ENCODE results near the gene AOPEP.
"Not testable (repeated sequence)": the region's sequence is repeated elsewhere in the genome, so short reads cannot be mapped to it uniquely, and the experiment has no call there.

Gene AOPEP

DNA sequence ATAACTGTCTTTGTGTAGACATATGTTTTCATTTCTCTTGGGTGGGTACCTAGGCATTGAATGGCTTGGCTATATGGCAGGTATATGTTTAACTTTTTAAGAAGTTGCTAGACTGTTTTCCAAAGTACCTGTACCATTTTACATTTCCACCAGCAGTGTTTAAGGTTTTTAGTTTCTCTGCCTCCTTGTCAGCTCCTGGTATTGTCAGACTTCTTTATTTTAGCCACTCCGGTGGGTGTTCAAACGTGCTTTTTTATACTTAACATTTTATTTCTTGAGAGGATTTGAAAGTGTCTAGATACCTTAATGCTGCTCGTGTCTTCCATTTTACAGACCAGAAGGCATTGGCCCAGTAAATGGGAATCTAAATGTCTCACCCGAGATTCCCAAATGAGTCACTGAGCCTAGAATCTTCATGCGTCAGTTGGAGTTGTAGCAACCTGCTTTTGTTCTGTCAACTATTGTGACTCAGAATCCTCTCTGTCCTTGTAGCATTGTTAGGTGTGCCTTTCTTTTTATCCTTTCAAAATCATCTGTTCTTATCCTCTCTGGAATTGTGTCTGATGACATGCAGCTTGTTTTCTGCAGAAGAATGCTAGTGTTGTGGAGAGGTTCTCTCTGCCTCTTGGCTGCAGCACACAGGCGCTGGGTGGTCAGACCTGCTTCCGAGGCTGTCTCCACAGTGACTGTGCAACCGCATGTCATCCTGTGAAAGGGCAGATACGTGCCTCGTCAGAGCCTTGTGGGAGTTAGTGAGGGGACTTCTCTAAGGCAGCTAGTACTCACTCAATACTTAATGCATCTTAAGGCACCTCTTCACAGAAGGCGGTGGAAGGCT, 291.8 kb downstream of the AOPEP start:
- no peak for DNase-seq (ENCODE audit: low read depth)

DNA sequence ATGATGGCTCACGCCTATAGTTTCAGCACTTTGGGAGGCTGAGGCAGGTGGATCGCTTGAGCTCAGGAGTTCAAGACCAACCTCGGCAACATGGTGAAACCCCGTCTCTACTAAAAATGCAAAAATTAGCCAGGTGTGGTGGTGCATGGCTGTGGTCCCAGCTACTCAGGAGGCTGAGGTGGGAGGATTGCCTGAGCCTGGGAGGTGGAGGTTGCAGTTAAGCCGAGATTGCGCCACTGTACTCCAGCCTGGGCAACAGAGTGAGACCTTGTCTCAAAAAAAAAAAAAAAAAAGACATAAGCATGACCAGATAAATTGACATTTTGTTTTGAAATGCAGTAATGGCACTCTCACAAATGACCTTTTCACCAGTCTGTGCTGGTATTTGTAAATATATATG, 294.1 kb downstream of the AOPEP start:
- not testable (repeated sequence) for DNase-seq (ENCODE audit: low read depth)

DNA sequence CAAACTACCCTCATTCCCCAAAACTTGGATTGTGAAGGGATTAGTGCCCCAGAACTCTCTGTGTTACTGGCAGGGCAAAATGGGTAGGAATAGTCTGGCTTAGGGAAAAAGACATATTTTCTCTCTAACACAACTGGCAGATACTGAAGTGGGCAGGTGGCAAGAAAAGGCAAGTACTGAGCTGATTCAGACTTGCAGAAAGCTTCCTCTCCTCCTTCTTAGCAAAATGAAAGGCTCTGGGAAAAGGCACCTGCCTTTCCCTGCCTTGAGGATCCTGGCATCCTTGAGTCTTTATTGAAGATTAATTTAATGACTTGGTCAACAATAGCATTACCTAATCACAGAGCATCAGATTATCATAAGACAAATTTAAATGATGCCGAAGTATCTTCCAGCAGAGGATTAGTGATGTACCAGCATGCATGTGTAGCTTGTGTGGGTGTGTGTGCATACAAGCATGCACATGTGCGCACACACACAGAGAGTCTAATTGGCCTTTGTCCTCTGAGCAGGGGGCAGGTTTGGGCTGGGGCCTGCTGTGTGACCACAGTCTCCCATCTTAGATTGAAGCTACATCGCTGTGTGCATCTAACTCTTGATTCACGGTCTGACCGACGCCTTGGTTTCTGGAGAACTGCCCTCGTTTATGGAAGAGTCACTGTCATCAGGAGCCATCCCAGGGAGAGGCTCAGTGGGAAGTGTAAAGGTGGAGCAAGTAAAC, 294.8 kb downstream of the AOPEP start:
- no peak for DNase-seq (ENCODE audit: low read depth)

DNA sequence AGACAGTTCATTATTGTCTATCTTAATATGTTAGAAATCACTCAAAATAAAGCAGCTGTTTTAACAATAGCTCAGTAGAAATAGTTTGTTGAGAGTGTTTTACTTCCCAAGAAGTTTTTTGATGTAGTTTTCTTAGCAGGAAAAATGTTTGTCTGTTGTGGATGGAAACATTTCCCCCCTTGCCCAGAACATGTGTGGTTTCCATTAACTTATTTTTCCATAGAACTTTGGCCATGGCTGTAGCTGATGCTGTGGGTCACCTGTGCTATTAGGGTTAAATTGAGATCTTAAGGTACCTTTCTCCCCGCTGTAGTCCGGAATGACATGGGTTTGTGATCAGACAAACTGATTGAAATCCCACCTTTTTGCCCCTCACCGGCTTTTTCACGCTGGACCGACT, 296.2 kb downstream of the AOPEP start:
- DNase-seq (ENCODE audit: low read depth) = no peak

DNA sequence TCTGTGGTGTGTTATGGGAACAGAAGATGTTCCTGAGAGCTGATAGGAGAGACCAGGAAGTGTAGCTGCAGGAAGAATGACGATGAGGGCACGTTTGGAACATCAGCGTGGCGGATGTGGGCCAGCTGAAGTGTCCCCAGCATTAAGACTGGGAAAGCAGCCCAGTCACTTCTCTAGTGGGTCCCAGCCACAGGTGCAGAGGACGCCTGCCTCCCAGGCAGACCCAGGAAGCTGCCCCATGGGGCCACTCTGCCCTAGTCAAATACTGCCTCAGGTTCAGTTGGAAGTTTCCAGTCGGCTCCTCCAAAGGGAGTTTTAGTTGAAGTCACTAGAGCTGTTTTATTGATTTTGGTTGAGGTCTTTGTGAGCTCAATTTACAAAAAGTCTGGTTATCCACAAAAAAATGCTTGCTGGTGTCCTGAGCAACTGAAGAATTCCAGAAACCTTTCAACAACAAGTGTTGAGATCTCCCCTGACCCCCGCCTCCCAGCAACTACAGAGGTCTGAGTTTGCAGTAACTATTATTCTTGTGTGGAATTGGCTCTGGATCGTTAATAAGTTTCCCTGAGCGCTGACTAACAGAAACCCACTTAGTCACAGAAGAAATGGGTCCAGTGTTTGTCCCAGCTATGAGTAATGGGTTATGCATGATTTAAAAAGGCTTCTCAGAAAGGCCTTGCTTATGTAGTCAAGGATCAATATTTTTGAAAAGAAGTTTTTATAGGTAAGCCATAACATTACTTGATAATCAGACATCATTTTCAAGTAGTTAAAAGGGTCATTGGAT, 296.9 kb downstream of the AOPEP start:
- no peak for DNase-seq (ENCODE audit: low read depth)

DNA sequence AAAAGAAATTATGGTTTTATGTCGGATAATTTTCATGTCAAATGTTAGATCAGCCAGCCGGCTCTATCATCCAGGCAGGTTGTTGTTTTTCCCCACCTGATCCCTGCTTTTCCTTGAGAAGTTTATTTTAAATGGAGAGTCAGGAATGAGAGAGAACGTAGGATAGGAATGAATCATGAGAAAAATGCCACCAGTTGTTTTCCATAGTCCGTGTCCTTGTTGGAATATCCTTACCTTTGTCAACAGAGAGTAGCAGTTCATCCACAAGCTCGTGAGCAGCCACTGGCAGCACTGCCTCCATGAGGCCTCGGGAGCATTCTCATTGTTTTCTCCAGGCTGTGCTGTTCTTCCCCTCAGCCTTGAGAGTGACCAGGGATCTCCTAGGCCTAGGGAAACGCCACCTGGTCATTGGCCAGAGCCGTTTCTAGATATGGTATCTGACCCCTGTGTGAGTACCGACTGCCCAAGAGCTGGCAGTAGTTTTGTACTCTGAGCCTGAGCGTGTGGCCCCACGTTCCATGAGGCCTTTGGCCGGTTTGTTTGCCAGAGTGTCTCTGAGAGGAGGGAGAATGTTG, 297.7 kb downstream of the AOPEP start:
- no peak for DNase-seq (ENCODE audit: low read depth)

DNA sequence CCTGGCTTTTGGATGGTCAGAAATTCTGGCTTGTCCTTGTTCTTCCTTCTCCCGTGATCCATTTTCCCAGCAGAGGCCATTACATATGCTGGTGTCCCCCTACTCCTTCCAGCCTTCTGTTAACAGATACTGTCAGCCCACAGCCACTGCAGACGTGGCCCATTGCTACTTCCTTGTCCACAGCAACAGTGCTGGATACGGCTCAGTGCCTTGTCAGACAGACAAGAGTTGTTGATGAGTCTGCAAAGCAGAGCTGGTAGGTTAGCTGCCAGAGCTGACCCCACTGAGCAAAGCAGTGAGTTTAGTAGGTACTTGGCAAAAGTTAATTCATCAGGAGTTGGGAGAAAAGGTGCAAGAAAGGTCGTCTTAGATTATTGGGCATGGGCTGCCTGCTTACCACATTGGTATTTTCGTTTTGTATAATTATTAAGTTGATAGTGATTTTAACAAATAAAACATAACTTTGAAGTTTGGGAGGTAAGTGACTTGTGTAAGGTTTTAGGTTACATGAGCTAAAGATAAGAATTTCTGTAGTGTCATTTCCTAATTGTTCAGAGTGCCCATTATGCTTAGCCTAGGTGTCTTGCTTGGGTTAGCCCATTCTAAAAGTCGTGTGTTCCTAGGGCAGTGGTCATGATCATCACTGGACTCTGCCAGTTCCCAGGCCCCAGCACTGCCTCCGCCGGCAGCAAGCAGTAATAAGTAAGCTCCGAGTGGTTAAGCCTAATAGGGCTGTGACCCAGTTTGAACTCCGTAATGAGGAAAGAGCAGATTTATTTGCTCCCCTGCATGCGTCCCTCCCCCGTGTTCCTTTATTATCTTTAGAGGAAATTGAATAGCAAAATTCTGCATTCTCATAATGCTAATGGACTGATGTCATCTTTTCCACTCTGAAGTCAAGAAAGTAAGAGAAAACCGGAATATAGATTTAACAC, 299.0 kb downstream of the AOPEP start:
- DNase-seq (ENCODE audit: low read depth) = no peak

DNA sequence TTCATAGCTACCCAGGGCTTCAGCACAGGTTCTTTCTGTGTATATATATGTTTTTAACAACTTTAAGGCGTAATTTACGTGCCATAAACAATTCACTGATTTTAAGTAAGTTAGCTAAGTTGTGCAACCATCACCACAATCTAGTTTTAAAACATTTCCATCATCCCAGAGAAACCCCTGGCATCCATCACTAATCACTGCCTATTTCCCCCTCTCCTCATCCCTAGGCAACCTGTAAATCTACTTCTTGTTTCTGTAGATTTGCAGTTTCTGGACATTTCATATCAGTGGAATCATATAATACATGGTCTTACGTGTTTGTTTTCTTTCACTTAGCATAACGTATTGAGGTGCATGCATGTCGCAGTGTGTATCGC, 299.6 kb downstream of the AOPEP start:
- no peak for DNase-seq (ENCODE audit: low read depth)

DNA sequence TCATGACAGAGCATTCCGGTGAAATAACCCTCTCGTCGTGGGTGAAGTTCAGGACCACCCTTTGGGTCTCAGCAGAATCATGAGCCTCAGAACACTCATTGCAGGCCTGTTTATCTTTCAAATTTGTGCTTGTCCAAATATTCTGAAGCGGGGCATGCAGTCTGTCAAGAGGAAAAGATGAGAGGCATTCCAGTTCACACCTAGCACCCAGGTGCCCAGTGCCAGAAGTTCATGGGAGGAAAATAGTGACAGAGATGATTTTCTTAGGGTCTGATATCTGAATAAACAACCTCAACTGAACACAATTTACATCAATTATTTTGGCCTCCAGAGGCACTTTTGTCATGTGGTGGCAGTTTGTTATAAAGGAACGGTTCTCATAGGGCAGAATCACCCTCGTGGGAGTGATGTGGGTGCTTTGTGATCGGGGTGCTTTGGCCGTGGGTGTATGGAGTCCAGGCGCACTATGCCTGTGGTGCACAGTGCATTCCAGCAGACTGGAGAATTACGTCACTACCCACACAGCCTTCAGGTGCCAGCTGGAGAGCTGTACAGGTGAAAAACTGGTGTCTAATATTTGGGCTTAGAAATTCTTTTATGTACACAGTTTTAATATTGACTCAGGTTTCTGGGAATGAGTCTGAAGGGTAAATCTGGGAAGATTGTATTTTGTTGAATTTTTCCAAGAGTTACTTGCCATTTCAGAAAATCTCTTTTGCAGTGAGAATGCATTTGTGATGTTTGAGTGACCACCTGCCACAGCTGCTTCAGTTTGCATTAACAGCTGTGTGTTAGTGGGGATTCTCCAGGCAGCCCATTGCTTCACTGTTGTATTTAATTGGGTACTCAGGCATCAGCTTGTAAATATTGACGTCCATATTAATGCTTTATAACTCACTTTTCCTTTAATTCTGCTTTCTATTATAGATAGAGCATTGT, 301.7 kb downstream of the AOPEP start:
- no peak for DNase-seq (ENCODE audit: low read depth)

DNA sequence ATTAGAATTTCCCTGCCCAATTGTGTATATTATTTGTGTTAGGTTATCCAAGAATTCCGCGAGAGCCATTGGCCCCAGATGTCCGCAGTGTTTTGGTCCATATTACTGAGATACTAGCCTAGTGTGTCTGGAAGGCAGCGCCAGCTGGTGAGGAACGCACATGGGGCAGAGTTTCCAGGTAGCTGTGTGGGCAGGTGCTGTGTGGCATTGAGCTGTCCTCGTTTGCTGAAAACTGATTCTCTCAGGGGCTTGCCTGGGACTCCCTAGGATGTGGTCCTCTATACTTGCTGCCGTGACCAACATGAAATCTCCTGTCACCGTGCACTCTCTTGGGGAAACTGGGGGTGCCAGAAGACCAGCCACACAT, 302.3 kb downstream of the AOPEP start:
- no peak for DNase-seq (ENCODE audit: low read depth)

DNA sequence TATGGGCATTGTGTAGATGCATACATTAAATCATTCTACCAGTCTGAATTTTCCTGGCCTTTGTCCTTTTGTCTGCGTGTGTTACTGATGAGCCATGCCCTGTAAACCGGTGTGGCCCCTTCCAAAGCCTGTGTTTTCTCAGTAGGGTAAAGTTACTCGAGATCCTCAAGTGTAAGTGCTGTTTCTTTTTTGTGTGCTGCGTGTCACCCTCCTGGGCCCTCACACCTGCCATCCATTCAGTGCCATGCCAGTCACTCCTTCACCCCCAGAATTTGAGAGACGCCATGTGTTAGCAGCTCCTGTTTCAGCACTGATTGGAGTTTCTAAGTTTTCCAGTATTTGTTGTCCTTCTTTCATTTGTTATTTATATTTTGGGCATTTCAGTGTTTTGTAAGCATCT, 302.8 kb downstream of the AOPEP start:
- DNase-seq (ENCODE audit: low read depth) = no peak

DNA sequence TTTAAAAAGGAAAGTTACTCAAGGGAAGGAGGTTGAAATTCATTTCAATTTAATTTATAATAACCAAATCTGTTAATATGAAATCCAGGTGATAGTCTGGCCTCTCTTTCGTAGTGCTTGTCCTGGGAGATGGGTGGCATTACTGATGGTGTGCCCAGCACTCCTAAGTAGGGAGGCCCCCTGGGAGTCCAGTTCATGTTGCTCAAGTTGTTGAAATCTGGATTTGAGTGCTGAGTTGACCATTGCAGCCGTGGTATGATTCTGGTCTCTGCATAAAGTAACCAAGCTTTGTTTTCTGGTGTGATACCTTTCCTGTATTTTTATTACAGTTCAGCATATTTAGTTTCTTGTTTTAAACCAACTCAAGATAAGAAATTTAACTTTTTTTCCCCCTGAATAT, 303.2 kb downstream of the AOPEP start:
- DNase-seq (ENCODE audit: low read depth) = no peak

DNA sequence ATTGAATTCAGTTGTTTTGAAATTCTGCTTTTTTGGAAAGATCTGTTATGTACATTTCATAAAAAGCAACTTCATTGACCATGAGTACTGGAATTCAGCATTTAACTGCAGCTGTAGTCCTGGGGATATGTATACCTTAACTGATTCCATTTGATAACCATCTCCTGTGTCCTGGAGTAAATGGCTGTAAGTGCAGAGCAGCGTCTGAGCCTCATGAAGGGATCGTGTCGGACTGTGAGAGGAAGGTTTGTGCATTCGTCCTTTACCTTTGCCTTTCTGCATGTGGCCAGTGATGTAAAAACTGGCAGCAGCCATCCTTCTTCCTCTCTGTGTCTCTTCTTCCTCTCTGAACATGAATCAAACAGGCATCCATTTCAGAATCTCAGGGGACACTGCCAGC, 303.8 kb downstream of the AOPEP start:
- DNase-seq (ENCODE audit: low read depth) = no peak

DNA sequence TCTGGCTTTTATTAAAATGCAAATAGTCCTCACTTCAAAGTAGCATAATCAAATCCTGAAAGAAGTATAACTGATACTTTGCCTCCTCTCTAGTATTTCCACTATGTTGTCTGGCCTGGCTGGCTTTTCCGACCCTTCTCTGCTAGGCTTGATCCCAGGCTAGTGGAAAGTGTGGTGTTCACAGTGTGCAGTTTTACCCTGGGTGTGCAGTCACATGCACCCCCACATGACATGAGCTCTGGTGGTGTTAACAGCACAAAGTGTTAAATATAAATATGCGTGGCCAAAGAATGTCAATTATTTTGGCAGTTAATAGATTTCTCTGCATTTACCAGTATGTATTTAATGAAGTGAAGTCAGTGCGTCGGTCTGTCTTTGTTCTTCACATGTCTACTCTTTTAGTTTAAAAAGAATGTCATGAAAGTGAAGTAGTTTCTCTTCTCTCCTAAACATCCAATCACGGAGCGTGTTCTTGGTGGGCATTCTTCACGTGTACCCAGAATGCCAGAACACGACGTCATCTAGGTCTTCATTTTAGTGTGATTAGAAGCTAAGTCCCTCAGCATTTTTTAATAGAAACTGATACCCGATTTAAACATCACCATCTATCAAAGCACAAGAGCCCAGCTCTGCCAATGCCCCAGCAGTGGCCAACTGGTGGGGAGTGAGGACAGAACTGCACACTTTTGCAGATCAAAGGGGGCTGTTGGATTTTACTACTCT, 304.6 kb downstream of the AOPEP start:
- no peak for DNase-seq (ENCODE audit: low read depth)

DNA sequence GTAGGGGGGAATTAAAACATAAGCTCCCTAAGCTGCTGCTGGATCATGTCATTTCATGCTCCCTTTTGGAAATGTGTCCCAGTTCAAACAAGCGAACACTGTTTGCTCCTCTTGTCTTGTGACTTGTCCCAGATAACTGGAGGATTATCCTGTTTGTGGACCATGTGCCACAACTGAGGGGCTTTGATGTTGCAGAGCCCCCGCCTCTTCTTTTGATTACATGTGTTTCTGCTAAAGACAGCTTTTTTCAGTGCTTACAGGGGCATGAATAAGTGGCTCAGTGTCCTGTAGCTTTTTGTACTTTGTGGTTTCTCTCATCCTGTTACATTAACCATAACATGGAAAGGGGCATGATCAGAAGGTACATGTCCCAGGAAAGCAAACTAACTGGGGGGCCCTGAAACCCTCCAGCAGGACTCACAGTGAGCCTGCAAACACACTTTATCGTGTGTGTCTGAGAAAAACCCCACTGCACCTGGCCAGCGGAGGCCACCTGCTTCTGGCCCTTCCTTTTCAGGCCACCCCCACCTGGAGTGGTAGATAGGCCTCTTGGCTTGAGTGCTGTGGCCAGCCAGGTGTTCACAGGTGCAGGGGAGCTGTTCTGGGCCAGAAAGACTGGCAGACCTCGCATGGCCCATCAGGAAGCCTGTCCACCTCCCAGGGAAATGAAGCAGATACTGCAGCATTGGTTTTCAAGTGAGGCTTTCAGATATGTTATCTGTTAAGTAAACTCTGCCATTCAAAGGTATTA, 305.4 kb downstream of the AOPEP start:
- no peak for DNase-seq (ENCODE audit: low read depth)

DNA sequence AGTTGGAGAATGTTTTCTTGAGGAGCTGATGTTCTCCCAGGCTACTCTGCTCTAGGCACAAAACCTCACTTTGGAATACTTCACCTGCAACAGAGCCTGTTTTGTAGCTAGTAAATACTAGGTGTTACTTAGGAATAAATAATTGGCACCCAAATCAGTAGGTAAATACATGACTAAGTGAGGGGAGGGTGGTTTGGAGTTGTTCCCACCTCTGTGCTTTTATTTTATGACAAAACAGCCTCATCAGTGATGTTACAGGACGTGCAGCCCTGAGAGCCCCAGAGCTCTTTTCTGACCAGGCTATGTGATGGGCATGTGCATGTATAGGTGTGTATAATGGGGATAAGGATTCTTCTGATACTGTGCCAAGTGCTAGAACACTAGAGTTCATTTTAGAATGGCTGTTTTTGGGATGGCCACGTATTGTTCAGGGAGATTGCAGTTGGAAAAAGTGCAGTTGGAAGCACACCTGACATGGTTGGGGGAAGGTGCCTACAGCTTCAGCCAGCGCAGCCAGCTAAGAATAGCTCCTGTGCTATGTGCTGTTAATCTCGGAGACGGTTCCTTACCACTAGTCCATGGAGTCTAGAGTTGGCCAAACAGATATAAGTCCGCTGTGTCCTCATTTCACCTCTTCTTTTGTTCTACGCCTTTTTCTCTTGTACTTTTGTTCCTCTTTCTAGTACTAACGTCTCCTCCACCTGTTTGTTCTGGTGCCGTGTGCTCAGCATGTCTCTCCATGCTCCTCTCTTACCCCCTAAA, 306.3 kb downstream of the AOPEP start:
- no peak for DNase-seq (ENCODE audit: low read depth)

DNA sequence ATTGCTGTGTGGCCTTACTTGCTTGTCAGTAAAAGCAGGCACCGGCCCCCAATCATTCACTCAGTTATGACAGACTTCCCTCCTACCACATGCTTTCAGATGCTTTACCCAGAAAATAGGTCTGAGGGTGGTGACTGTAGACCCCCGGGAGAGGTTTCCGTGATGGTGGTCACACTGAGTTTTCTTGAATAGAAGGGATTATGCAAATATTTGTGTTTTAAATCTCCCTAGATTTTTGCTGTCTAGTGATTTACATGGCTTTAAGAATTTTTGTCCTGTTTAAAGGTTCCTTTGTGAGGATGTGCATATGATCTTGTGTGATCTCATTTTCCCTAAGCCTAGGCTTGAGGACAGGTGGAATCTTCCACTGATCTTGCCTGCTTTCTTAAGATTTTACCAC, 309.3 kb downstream of the AOPEP start:
- DNase-seq (ENCODE audit: low read depth) = no peak

DNA sequence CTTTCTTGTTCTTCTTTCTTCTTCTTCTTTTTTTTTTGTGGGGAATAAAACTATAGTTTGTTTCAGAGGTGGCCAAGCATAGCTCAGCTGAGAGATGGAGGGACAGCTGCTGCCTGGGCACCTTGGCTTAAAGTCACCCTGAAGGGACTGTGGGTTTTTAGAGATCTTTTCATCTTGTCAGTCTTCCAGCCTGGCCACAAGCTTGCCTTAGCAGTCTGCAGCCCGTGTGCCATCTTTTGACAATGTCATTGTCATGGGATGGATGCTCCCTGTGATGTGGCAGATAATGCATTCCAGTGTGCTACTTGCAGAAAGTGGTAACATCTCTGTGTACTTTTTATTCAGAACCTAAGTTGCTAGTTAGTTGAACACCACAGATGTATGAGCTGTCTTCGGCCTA, 310.2 kb downstream of the AOPEP start:
- DNase-seq (ENCODE audit: low read depth) = no peak

Data from activated T-cell treated with anti-CD3 and anti-CD28 coated beads for 24 hours (primary cell).